ENCODE results near the gene TMEM51. TPM values are rescaled to one million over a fixed set of nuclear protein-coding genes. Genes with fewer than 3 reads are reported as not detected.

Gene TMEM51
- total and polyA plus RNA-seq, 2 of the 13 experiments (the other 11 are each of a cell fraction or from before 2014, with no cell fraction given): 12.2 to 22.3 TPM

- no peak for TF ChIP-seq FOSL1 (CRISPR knock-in tag; IDR thresholded peaks at IDR 0.05; ENCODE audit: borderline replicate concordance)
- TF ChIP-seq CENPX (CRISPR knock-in tag; IDR thresholded peaks at IDR 0.05): no peak
- TF ChIP-seq PCBP1 (IDR thresholded peaks at IDR 0.05; ENCODE audit: borderline replicate concordance, low read depth, low read length): no peak
- TF ChIP-seq, protein P1, sequence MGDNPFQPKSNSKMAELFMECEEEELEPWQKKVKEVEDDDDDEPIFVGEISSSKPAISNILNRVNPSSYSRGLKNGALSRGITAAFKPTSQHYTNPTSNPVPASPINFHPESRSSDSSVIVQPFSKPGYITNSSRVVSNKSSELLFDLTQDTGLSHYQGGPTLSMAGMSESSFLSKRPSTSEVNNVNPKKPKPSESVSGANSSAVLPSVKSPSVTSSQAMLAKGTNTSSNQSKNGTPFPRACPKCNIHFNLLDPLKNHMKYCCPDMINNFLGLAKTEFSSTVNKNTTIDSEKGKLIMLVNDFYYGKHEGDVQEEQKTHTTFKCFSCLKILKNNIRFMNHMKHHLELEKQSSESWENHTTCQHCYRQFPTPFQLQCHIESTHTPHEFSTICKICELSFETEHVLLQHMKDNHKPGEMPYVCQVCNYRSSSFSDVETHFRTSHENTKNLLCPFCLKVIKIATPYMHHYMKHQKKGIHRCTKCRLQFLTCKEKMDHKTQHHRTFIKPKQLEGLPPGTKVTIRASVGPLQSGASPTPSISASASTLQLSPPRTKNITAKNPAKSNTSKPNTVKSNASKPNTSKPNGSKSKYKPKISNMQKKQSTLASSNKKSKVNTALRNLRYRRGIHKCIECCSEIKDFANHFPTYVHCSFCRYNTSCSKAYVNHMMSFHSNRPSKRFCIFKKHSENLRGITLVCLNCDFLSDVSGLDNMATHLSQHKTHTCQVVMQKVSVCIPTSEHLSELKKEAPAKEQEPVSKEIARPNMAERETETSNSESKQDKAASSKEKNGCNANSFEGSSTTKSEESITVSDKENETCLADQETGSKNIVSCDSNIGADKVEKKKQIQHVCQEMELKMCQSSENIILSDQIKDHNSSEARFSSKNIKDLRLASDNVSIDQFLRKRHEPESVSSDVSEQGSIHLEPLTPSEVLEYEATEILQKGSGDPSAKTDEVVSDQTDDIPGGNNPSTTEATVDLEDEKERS (CRISPR knock-in tag; IDR thresholded peaks at IDR 0.05): no peak
- TF ChIP-seq, protein P2, sequence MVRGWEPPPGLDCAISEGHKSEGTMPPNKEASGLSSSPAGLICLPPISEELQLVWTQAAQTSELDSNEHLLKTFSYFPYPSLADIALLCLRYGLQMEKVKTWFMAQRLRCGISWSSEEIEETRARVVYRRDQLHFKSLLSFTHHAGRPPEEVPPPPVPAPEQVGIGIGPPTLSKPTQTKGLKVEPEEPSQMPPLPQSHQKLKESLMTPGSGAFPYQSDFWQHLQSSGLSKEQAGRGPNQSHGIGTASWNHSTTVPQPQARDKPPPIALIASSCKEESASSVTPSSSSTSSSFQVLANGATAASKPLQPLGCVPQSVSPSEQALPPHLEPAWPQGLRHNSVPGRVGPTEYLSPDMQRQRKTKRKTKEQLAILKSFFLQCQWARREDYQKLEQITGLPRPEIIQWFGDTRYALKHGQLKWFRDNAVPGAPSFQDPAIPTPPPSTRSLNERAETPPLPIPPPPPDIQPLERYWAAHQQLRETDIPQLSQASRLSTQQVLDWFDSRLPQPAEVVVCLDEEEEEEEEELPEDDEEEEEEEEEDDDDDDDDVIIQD (CRISPR knock-in tag; IDR thresholded peaks at IDR 0.05; ENCODE audit: low read depth): no peak
- TF ChIP-seq ZNF670 (CRISPR knock-in tag; IDR thresholded peaks at IDR 0.05; ENCODE audit: borderline replicate concordance): no peak
- no peak for TF ChIP-seq HOXA9 (CRISPR knock-in tag; IDR thresholded peaks at IDR 0.05; ENCODE audit: borderline replicate concordance)
- no peak for TF ChIP-seq ZNF136 (CRISPR knock-in tag; IDR thresholded peaks at IDR 0.05; ENCODE audit: low read depth)
These were observed 103.8 kb downstream of the TMEM51 start (continued) for GRCh38 chr1:15257309-15257708.
